ENCODE results near the gene DLGAP1.

The DLGAP1 gene

DNA sequence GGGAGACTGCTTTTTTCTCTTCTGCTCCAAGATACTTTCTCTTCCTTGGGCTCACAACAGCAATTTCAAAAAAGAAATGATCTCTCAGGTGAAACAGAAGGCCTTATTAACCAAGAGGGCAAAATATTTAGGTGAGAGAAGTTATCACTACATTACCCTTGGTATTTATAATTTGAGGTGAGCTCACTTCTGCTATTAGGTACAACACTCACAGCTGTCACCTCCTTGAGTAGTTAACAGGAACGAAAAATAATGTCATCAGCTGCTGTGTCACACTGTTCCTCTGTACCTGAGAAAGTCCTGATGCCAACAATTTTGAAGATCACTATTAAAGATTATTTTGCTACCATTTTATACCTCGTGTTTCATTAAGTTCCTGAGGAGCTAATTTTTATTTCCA lies 205.0 kb downstream of the DLGAP1 start:
- Histone ChIP-seq H3K27ac (ENCODE audit: low read length) (no peak overlapping the region), H3K4me2 (ENCODE audit: low read length) (no peak overlapping the region; the same call in 1 of the 2 replicates), H3K4me1 (ENCODE audit: low read length) (peaks cover 59% of the 10 kb centered on the region), H3K27me3 (ENCODE audit: low read depth, low read length) (no peaks in the 10 kb centered on the region), H3K9me3 (ENCODE audit: insufficient read depth, low read length) (no peaks in the 10 kb centered on the region), H3K79me2 (ENCODE audit: low read length) (no peaks in the 10 kb centered on the region), H4K20me1 (ENCODE audit: insufficient read depth, low read length) (no peaks in the 10 kb centered on the region), H3K4me3 (ENCODE audit: low read length) (no peak overlapping the region), H2AFZ (ENCODE audit: low read depth, low read length) (no peak overlapping the region), H3K9ac (ENCODE audit: low read length) (no peak overlapping the region), H3K36me3 (replicated peaks; ENCODE audit: low read depth, low read length) (no peaks in the 10 kb centered on the region)
- no peak for TF ChIP-seq EZH2phosphoT487 (IDR thresholded peaks at IDR 0.05; ENCODE audit: low read depth)
- TF ChIP-seq, protein P1, sequence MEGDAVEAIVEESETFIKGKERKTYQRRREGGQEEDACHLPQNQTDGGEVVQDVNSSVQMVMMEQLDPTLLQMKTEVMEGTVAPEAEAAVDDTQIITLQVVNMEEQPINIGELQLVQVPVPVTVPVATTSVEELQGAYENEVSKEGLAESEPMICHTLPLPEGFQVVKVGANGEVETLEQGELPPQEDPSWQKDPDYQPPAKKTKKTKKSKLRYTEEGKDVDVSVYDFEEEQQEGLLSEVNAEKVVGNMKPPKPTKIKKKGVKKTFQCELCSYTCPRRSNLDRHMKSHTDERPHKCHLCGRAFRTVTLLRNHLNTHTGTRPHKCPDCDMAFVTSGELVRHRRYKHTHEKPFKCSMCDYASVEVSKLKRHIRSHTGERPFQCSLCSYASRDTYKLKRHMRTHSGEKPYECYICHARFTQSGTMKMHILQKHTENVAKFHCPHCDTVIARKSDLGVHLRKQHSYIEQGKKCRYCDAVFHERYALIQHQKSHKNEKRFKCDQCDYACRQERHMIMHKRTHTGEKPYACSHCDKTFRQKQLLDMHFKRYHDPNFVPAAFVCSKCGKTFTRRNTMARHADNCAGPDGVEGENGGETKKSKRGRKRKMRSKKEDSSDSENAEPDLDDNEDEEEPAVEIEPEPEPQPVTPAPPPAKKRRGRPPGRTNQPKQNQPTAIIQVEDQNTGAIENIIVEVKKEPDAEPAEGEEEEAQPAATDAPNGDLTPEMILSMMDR (IDR thresholded peaks at IDR 0.05; ENCODE audit: low read depth, low read length): no peak

DNA sequence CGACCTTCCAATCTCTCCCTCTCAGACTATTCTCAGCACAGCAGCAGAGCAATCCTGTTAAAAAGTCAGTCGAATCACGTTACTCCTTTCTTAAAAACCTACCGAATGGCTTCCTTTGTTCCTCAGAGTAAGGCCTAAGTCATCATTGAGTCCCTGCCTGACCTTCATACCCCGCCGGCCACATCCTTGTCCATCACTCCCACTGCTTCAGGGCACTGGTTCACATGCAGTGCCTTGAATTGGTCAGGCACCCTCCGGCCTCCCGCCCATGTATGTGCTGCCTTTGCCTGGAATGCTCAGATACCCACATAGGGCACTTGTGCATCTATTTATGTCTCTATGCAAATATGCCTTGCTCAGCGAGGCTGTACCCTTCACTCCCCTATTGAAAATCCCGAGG lies 206.4 kb downstream of the DLGAP1 start:
- Histone ChIP-seq H3K4me3 (ENCODE audit: low read length) (no peak overlapping the region), H4K20me1 (ENCODE audit: insufficient read depth, low read length) (no peaks in the 10 kb centered on the region), H3K9me3 (ENCODE audit: insufficient read depth, low read length) (no peaks in the 10 kb centered on the region), H2AFZ (ENCODE audit: low read depth, low read length) (no peak overlapping the region), H3K9ac (ENCODE audit: low read length) (no peak overlapping the region), H3K27ac (ENCODE audit: low read length) (no peak overlapping the region), H3K27me3 (ENCODE audit: low read depth, low read length) (no peaks in the 10 kb centered on the region), H3K36me3 (replicated peaks; ENCODE audit: low read depth, low read length) (no peaks in the 10 kb centered on the region), H3K79me2 (ENCODE audit: low read length) (no peaks in the 10 kb centered on the region), H3K4me1 (ENCODE audit: low read length) (peaks cover 46% of the 10 kb centered on the region), H3K4me2 (ENCODE audit: low read length) (no peak overlapping the region; the same call in 1 of the 2 replicates)
- TF ChIP-seq, protein P1 (IDR thresholded peaks at IDR 0.05; ENCODE audit: low read depth, low read length): no peak

DNA sequence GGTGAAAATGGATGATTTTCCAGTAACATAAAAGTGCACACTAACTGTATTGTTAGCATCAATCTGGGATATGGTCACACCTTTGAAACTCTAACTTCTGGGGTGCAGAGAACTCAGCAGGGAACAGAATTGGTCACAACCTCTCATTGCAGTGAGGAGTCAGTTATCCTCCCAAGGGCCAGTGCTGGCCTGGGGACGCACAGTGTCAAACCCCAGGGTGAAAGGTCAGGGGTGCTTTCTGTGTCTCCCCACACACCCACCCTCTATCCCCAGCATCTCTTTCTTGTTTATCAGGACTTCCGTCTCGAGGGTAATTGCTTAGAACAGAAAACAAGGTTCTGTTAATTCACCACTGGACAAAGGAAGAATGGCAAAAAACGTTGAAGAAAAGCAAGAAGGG lies 208.7 kb downstream of the DLGAP1 start:
- no peaks in the 10 kb centered on the region for H3K9me3 ChIP-seq (ENCODE audit: insufficient read depth, low read length)
- H3K4me1 ChIP-seq (ENCODE audit: low read length): peaks cover 28% of the 10 kb centered on the region
- TF ChIP-seq, protein P1 (IDR thresholded peaks at IDR 0.05; ENCODE audit: low read depth, low read length): no peak
- TF ChIP-seq EZH2phosphoT487 (IDR thresholded peaks at IDR 0.05; ENCODE audit: low read depth): no peak
- no peak overlapping the region for H3K4me3 ChIP-seq (ENCODE audit: low read length)
- H3K27me3 ChIP-seq (ENCODE audit: low read depth, low read length): no peaks in the 10 kb centered on the region; the same call in 1 of the 2 replicates
- H3K27ac ChIP-seq (ENCODE audit: low read length): no peak overlapping the region
- H4K20me1 ChIP-seq (ENCODE audit: insufficient read depth, low read length): no peaks in the 10 kb centered on the region
- no peak overlapping the region for H3K4me2 ChIP-seq (ENCODE audit: low read length)
- H2AFZ ChIP-seq (ENCODE audit: low read depth, low read length): no peak overlapping the region
- no peaks in the 10 kb centered on the region for H3K36me3 ChIP-seq (replicated peaks; ENCODE audit: low read depth, low read length)
- H3K79me2 ChIP-seq (ENCODE audit: low read length): no peaks in the 10 kb centered on the region
- H3K9ac ChIP-seq (ENCODE audit: low read length): no peak overlapping the region

DNA sequence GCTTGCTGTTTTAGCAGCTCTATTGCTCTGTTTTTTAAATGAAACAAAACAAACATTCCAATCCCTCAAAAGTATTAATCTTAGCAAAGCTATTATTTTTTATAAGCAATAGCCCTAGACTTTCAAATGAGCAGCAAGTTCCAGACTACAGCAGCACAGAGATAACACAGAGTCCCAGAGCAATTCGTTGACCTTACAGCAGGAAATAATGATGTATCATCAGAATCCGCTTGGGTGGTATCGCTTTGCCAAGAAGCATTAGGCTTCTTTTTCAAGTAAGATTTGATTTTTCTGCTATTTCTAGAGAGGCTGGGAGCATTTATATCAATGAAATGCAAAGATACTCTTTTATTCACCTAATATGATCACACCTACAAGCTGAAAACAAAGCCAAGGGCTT lies 209.7 kb downstream of the DLGAP1 start:
- Histone ChIP-seq H3K9me3 (ENCODE audit: insufficient read depth, low read length) (no peaks in the 10 kb centered on the region), H3K27ac (ENCODE audit: low read length) (no peak overlapping the region), H3K4me2 (ENCODE audit: low read length) (no peak overlapping the region), H3K79me2 (ENCODE audit: low read length) (no peaks in the 10 kb centered on the region), H4K20me1 (ENCODE audit: insufficient read depth, low read length) (no peaks in the 10 kb centered on the region), H3K36me3 (replicated peaks; ENCODE audit: low read depth, low read length) (no peaks in the 10 kb centered on the region), H3K4me3 (ENCODE audit: low read length) (no peak overlapping the region), H3K27me3 (ENCODE audit: low read depth, low read length) (no peaks in the 10 kb centered on the region; the same call in 1 of the 2 replicates), H3K4me1 (ENCODE audit: low read length) (peaks cover 19% of the 10 kb centered on the region), H2AFZ (ENCODE audit: low read depth, low read length) (no peak overlapping the region), H3K9ac (ENCODE audit: low read length) (no peak overlapping the region)
- no peak for TF ChIP-seq EZH2phosphoT487 (IDR thresholded peaks at IDR 0.05; ENCODE audit: low read depth)
- TF ChIP-seq, protein P1 (IDR thresholded peaks at IDR 0.05; ENCODE audit: low read depth, low read length): no peak
